ENCODE data around the gene GPD1. TPM values are rescaled to one million over a fixed set of nuclear protein-coding genes. Genes with fewer than 3 reads are reported as not detected.

Gene GPD1
- total and polyA plus RNA-seq, 10 of the 15 experiments (the other 5 are each of a cell fraction or from before 2014, with no cell fraction given): 0.04 to 0.61 (median 0.26) TPM; not detected in 1

GRCh38 chr12:50066402-50066801 is 37.4 kb upstream of the GPD1 start (continued):
- TF ChIP-seq RELB (IDR thresholded peaks at IDR 0.05; ENCODE audit: low read depth): no peak
- TF ChIP-seq MEF2A (IDR thresholded peaks at IDR 0.05; ENCODE audit: insufficient read depth, low read depth, low read length): no peak
- TF ChIP-seq RB1 (IDR thresholded peaks at IDR 0.05; ENCODE audit: borderline replicate concordance): no peak
- TF ChIP-seq USF1 (IDR thresholded peaks at IDR 0.05; ENCODE audit: borderline replicate concordance, extremely low read length, insufficient read depth, low read depth, low read length): no peak

GRCh38 chr12:50069069-50069468 is 34.7 kb upstream of the GPD1 start:
- ChIA-PET POLR2A (no interaction called here), RAD21 (ENCODE audit: unreplicated experiment) (interaction anchor here (1.0 to 7.3 kb wide), 4 partner anchors 10 to 102 kb away, joined by 3 to 74 read pairs (median 7); no protein-coding TSS in a partner anchor), SMC1A (ENCODE audit: uncharacterized antibody, unreplicated experiment) (interaction anchor here (1.7 to 5.2 kb wide), 3 partner anchors 16 to 102 kb away, joined by 4 to 37 read pairs (median 25); no protein-coding TSS in a partner anchor), CTCF (interaction anchor here (0.7 to 8.0 kb wide), 15 partner anchors 10 to 324 kb away, joined by 3 to 121 read pairs (median 7); partner anchors contain the start of genes COX14 and SMARCD1)
- no peak overlapping the region for H3K4me2 ChIP-seq (ENCODE audit: control insufficient read depth, insufficient read depth)
- H3K4me1 ChIP-seq (ENCODE audit: control insufficient read depth, insufficient read depth, low read length): no peaks in the 10 kb centered on the region
- DNase-seq (ENCODE audit: low read depth, low spot score) (no peak), ATAC-seq (no peak), FAIRE-seq (no peak)
- in situ Hi-C loops (cut with MboI) (loop anchor here (5.0 kb wide), 1 partner anchor 97 kb away; the partner anchor contains the start of gene AQP6), intact Hi-C loops (cut with micrococcal nuclease; ENCODE audit: unreplicated experiment) (no loop called here)
- H2AFZ ChIP-seq (ENCODE audit: control insufficient read depth, low read depth, low read length): no peak overlapping the region
- 75% methylated on average over 5 of the region's 5 CpGs for WGBS (ENCODE audit: insufficient coverage, insufficient replicate concordance, low lambda C conversion rate, missing lambda C conversion rate)
- TF ChIP-seq ATF2 (IDR thresholded peaks at IDR 0.05; ENCODE audit: low read length): no peak
- TF ChIP-seq CBX3 (IDR thresholded peaks at IDR 0.05; ENCODE audit: borderline replicate concordance, low read depth): no peak
- no peaks in the 10 kb centered on the region for H3K36me3 ChIP-seq (ENCODE audit: control insufficient read depth in 2 of 2, insufficient read depth in 2 of 2, low read length in 1 of 2)
- H3K9me3 ChIP-seq (replicated peaks; ENCODE audit: control insufficient read depth, insufficient read depth, low read length): no peaks in the 10 kb centered on the region
- H3K79me2 ChIP-seq (ENCODE audit: control insufficient read depth, insufficient read depth, low read length): no peaks in the 10 kb centered on the region
- no peaks in the 10 kb centered on the region; a peak in 1 of 4 replicates for H3K27me3 ChIP-seq (replicated peaks in 1 of 2; ENCODE audit: control insufficient read depth in 2 of 2, insufficient read depth in 2 of 2, low read length in 1 of 2)
- no peak overlapping the region for H3K27ac ChIP-seq (ENCODE audit: control insufficient read depth, insufficient read depth)
- H3K9ac ChIP-seq (ENCODE audit: control insufficient read depth, insufficient read depth, low read length): no peak overlapping the region
- BruUV-seq (replicated peaks): no TSS peak
- no peaks in the 10 kb centered on the region for H4K20me1 ChIP-seq (ENCODE audit: control insufficient read depth, insufficient read depth)
- H3K4me3 ChIP-seq: no peak overlapping the region

Data from GM12878 (cell line).